HG03558 (cell line): ENCODE measurements around the gene RAD17.
"Not testable (repeated sequence)": the region's sequence is repeated elsewhere in the genome, so short reads cannot be mapped to it uniquely, and the experiment has no call there.

Experiments
- ATAC-seq: cut with Tn5 transposase; IDR thresholded peaks from one replicate; pipeline ENCODE4 v1.9.1; 2021; ENCODE audit warnings: moderate number of reproducible peaks; ENCODE audit not compliant: unreplicated experiment; ENCODE audit errors: extremely low read depth

The RAD17 gene

DNA sequence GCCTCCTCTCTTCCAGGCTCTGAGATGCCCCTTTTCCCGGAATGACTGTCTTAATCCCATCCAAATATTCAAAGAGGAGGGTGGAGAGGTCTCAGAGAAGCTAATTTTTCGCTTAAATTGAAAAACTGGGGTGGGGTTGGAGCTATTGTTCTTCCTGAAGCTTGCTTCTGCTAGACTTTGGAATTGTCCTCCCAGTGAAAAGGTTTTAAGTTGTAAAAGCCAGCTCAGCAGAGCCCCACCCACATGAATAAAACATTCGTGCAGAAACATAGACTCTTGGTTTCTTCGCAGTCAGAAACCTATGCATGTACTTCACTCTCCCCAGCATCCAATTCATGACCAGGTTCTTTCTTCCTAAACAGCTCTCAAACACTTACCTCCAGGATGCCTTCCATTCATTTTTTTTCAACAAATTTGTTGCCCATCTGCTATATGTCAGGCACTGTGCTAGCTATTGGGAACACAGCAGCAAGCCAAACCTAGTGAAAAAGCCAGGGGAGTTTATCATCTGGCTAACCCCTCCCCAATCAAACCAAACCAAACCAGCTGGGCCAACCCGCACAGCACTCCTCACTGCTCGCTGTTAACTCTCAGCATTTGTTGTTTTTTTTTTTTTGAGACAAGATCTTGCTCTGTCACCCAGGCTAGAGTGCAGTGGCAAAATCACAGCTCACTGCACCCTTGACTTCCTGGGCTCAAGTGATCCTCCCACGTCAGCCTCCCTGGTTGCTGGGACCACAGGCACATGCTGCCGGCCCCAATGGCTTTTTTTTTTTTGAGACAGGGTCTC lies 85.0 kb downstream of the RAD17 start:
- no peak for ATAC-seq

DNA sequence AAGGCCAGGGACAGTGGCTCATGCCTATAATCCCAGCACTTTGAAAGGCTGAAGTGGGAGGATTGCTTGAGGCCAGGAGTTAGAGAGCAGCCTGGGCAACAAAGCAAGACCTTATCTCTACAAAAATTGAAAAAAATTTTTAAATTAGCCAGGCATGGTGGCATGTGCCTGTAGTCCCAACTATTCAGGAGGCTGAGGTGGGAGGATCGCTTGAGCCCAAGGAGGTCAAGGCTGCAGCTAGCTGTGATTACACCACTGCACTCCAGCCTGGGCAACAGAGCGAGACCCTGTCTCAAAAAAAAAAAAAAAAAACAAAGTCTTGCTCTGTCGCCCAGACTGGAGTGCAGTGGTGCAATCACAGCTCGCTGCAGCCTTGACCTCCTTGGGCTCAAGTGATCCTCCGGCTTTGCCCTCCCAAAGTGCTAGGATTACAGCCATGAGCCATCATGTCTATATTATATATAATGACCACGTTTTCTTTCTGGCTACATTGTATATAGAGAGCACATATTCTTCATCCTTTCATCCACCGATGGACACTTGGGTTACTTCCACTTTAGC lies 85.9 kb downstream of the RAD17 start:
- ATAC-seq: not testable (repeated sequence)

DNA sequence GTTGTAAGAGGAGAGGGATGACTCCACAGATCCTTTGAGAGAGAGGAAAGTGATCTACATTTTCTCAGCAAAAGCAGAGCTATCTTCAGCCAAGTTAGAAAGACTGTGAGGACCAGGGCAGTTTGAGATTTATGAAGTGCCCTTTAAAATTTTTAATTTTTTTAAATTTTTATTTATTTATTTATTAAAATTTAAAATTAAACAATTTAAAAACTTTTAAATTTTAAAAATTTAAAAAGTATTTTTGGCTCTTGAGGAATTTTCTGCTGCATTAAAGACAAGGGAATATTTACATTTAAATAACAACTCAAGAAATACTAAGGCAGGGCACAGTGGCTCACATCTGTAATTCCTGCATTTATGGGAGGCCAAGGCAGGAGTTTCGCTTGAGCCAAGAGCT lies 92.6 kb downstream of the RAD17 start:
- ATAC-seq: no peak
